H1 (cell line): ENCODE data around the gene CYB561A3. TPM values are rescaled to one million over a fixed set of nuclear protein-coding genes. Genes with fewer than 3 reads are reported as not detected.

Experiments
- CTCF ChIA-PET: fragments of 300-600 bp; sonication (Branson Sonifier 250); formaldehyde crosslinking; loops from one replicate; lab custom pipeline; 2021; ENCODE audit not compliant: partially characterized antibody; lab: Charles Lee
- POLR2A ChIA-PET: fragments of 300-600 bp; sonication (Branson Sonifier 250); formaldehyde crosslinking; loops from one replicate; lab custom pipeline; 2021; ENCODE audit warnings: inconsistent platforms; ENCODE audit not compliant: partially characterized antibody; lab: Charles Lee
- DNase-seq, 2 experiments: peaks; one replicate each; pipeline versions ENCODE4 v3.0.0 to v3.0.0-alpha.2; 2010 to 2022; ENCODE audit warnings: low spot score in 2 of 2, low read depth in 1 of 2, mixed read lengths in 1 of 2
- FAIRE-seq: peaks from 2 replicates; lab custom pipeline; 2011; peaks lifted over from hg19 to GRCh38; lab: Jason Lieb, UNC
- H2AFZ ChIP-seq: 2 replicates; pipeline ENCODE4 v1.8.1; 2012; ENCODE audit warnings: low read length, inconsistent platforms
- H2AK5ac ChIP-seq: 2 replicates; pipeline ENCODE4 v1.6.1; 2013; ENCODE audit warnings: low read depth, low read length
- H2BK120ac ChIP-seq: replicated peaks from 2 replicates; pipeline ENCODE3; 2013; ENCODE audit warnings: low read depth, low read length, inconsistent platforms
- H2BK12ac ChIP-seq: 2 replicates; pipeline ENCODE4 v1.6.1; 2013; ENCODE audit warnings: low read depth, low read length
- H2BK15ac ChIP-seq: 2 replicates; pipeline ENCODE4 v1.6.1; 2013; ENCODE audit warnings: low read length
- H2BK20ac ChIP-seq: 2 replicates; pipeline ENCODE4 v1.6.1; 2013; ENCODE audit warnings: low read length
- H2BK5ac ChIP-seq: 2 replicates; pipeline ENCODE4 v1.6.1; 2013; ENCODE audit warnings: low read depth, low read length
- H3K14ac ChIP-seq: 2 replicates; pipeline ENCODE4 v1.6.1; 2013; ENCODE audit warnings: inconsistent platforms; ENCODE audit not compliant: insufficient read length
- H3K18ac ChIP-seq: 2 replicates; pipeline ENCODE4 v1.6.1; 2013; ENCODE audit warnings: low read length; ENCODE audit errors: extremely low read depth
- H3K23ac ChIP-seq: 2 replicates; pipeline ENCODE4 v1.6.1; 2013; ENCODE audit warnings: inconsistent platforms; ENCODE audit not compliant: insufficient read length
- H3K23me2 ChIP-seq: 2 replicates; pipeline ENCODE4 v1.6.1; 2013; ENCODE audit warnings: low read depth, low read length
- H3K27ac ChIP-seq: 2 replicates; pipeline ENCODE4 v1.6.1; 2011; ENCODE audit warnings: low read depth, low read length, inconsistent platforms
- H3K27me3 ChIP-seq, 4 experiments: replicated peaks in 1 of 4; 1 replicate in 1 of 4; 2 replicates in 3 of 4; pipeline versions ENCODE4 v1.6.1 to v1.8.1; 2011 to 2013; ENCODE audit warnings: low read length in 3 of 4, mild to moderate bottlenecking in 3 of 4, inconsistent platforms in 2 of 4, mixed read lengths in 2 of 4, moderate library complexity in 1 of 4; ENCODE audit not compliant: control insufficient read depth in 3 of 4, insufficient read depth in 3 of 4; ENCODE audit errors: extremely low read depth in 1 of 4
- H3K36me3 ChIP-seq, 4 experiments: 2 replicates each; pipeline versions ENCODE4 v1.6.1 to v1.8.1; 2011 to 2013; ENCODE audit warnings: mild to moderate bottlenecking in 4 of 4, low read length in 3 of 4, moderate library complexity in 2 of 4, control low read depth in 1 of 4, inconsistent platforms in 1 of 4; ENCODE audit not compliant: insufficient read depth in 4 of 4, control insufficient read depth in 2 of 4
- H3K4ac ChIP-seq: replicated peaks from 2 replicates; pipeline ENCODE3; 2013; ENCODE audit warnings: low read length, low read depth, mixed read lengths, inconsistent platforms; ENCODE audit not compliant: insufficient read length
- H3K4me1 ChIP-seq, 4 experiments: replicated peaks in 1 of 4; 1 replicate in 1 of 4; 2 replicates in 3 of 4; pipeline versions ENCODE4 v1.6.1 to v1.8.1; 2011 to 2013; ENCODE audit warnings: low read length in 3 of 4, inconsistent platforms in 2 of 4, mixed read lengths in 1 of 4; ENCODE audit not compliant: insufficient read depth in 4 of 4, control insufficient read depth in 3 of 4
- H3K4me2 ChIP-seq, 2 experiments: 2 replicates each; pipeline versions ENCODE4 v1.6.1 to v1.8.1; 2011 to 2013; ENCODE audit warnings: low read depth in 2 of 2, low read length in 2 of 2, control low read depth in 1 of 2, inconsistent platforms in 1 of 2, mild to moderate bottlenecking in 1 of 2; ENCODE audit not compliant: insufficient read depth in 1 of 2
- H3K4me3 ChIP-seq, 4 experiments: fragments of 200-600, 300-600 bp in 1 of 4; sonication (generic), shearing (Covaris generic), sonication (Bioruptor Twin) in 1 of 4; 2 replicates each; pipeline versions ENCODE4 v1.5.1 to v1.8.1; 2011 to 2016; ENCODE audit warnings: low read length in 4 of 4, low read depth in 3 of 4, control low read depth in 2 of 4, inconsistent platforms in 2 of 4, mild to moderate bottlenecking in 2 of 4, mixed read lengths in 1 of 4, moderate library complexity in 1 of 4; ENCODE audit not compliant: insufficient read depth in 2 of 4; ENCODE audit errors: extremely low read depth in 1 of 4
- H3K56ac ChIP-seq: replicated peaks from 2 replicates; pipeline ENCODE3; 2013; ENCODE audit warnings: low read depth, mild to moderate bottlenecking, mixed read lengths, low read length, inconsistent platforms; ENCODE audit not compliant: insufficient read length
- H3K79me1 ChIP-seq: 2 replicates; pipeline ENCODE4 v1.6.1; 2013; ENCODE audit warnings: low read depth, low read length, control low read depth
- H3K79me2 ChIP-seq, 2 experiments: 2 replicates each; pipeline versions ENCODE4 v1.6.1 to v1.8.1; 2012 to 2013; ENCODE audit warnings: low read length in 2 of 2, mild to moderate bottlenecking in 2 of 2, inconsistent platforms in 1 of 2; ENCODE audit not compliant: insufficient read depth in 2 of 2, control insufficient read depth in 1 of 2
- H3K9ac ChIP-seq, 4 experiments: replicated peaks in 1 of 4; 1 replicate in 1 of 4; 2 replicates in 3 of 4; pipeline versions ENCODE4 v1.6.1 to v1.8.1; 2011 to 2013; ENCODE audit warnings: low read depth in 3 of 4, low read length in 3 of 4, control low read depth in 2 of 4, mild to moderate bottlenecking in 2 of 4, moderate library complexity in 2 of 4, inconsistent platforms in 1 of 4; ENCODE audit errors: extremely low read depth in 1 of 4
- H3K9me3 ChIP-seq, 2 experiments: 2 replicates each; pipeline versions ENCODE4 v1.6.1 to v1.8.1; 2012 to 2013; ENCODE audit warnings: mild to moderate bottlenecking in 2 of 2, moderate library complexity in 2 of 2, control low read depth in 1 of 2, inconsistent platforms in 1 of 2, low read depth in 1 of 2, low read length in 1 of 2, mixed read lengths in 1 of 2; ENCODE audit not compliant: insufficient read depth in 2 of 2
- H4K20me1 ChIP-seq, 2 experiments: replicated peaks in 1 of 2; 2 replicates each; pipeline versions ENCODE3 to v1.8.1; 2011 to 2013; ENCODE audit warnings: inconsistent platforms in 2 of 2, low read length in 2 of 2, mild to moderate bottlenecking in 1 of 2; ENCODE audit not compliant: insufficient read depth in 2 of 2, control insufficient read depth in 1 of 2
- H4K5ac ChIP-seq: 2 replicates; pipeline ENCODE4 v1.6.1; 2013; ENCODE audit warnings: low read length, low read depth, mixed read lengths, inconsistent platforms; ENCODE audit not compliant: insufficient read length
- H4K8ac ChIP-seq: 2 replicates; pipeline ENCODE4 v1.8.0; 2013; ENCODE audit warnings: mild to moderate bottlenecking, moderate library complexity, low read length, inconsistent platforms; ENCODE audit not compliant: insufficient read depth; ENCODE audit errors: extremely low read depth
- H4K91ac ChIP-seq: replicated peaks from 2 replicates; pipeline ENCODE3; 2013; ENCODE audit warnings: low read length, mixed read lengths, inconsistent platforms; ENCODE audit not compliant: insufficient read length
- BACH1 ChIP-seq: IDR thresholded peaks from 2 replicates; pipeline ENCODE4 v1.6.1; 2012; ENCODE audit warnings: low read length, improper control_type of control experiment
- RXRA ChIP-seq: IDR thresholded peaks from 2 replicates; pipeline ENCODE4 v1.6.1; 2011; ENCODE audit warnings: low read depth, mild to moderate bottlenecking, low read length, moderate library complexity; ENCODE audit not compliant: insufficient read depth
- WGBS, 2 experiments: shearing (Covaris generic) in 1 of 2; methylation state at CpG; one replicate each; pipeline versions ENCODE4 v1.1.6 to v1.1.7; 2013 to 2015; ENCODE audit warnings: low lambda C conversion rate in 2 of 2, mixed read lengths in 2 of 2, inconsistent platforms in 1 of 2, low coverage in 1 of 2, missing lambda C conversion rate in 1 of 2; ENCODE audit not compliant: insufficient replicate concordance in 2 of 2, insufficient coverage in 1 of 2, insufficient read length in 1 of 2; ENCODE audit errors: extremely low coverage in 1 of 2, missing lambda C conversion rate in 1 of 2; 5-methylcytosine and 5-hydroxymethylcytosine counted together
- polyA plus RNA-seq, 7 experiments: library from polyadenylated mRNA; depleted of rRNA in 3 of 7; stranded (reverse) in 5 of 7; unstranded in 2 of 7; fragments of >200 nt in 5 of 7; fragments of 200-250 nt in 2 of 7; gene quantifications; 1 replicate in 5 of 7; 2 replicates in 1 of 7; 4 replicates in 1 of 7; pipeline versions ENCODE4 v1.2.1 to v1.2.3, GENCODE V29; 2011 to 2013; ENCODE audit warnings: missing spikeins in 2 of 7, mixed read lengths in 2 of 7
- total RNA-seq: library from RNA; stranded (reverse); fragmentation: NEBNext Ultra II Directional; extraction: Animal tissue kit (Norgen Biotek cat#: 25700); gene quantifications from 2 replicates; pipeline ENCODE4 v1.2.1, GENCODE V29; 2021

Gene CYB561A3
- total and polyA plus RNA-seq, 2 of the 8 experiments (the other 6 are each of a cell fraction or from before 2014, with no cell fraction given), result 29.6 to 41.2 TPM

- no peak overlapping the region for H3K4ac ChIP-seq
- H4K20me1 ChIP-seq, result no peaks in the 10 kb centered on the region
- H3K14ac ChIP-seq, result no peak overlapping the region
- H3K18ac ChIP-seq, result no peak overlapping the region
- peaks cover 0 to 13% (median 4%) of the 10 kb centered on the region in 4 experiments; a peak in 4 of 8 replicates for H3K36me3 ChIP-seq
- no peak overlapping the region for H4K91ac ChIP-seq
- H2AK5ac ChIP-seq, result no peak overlapping the region
- no peak for DNase-seq
- no peak overlapping the region for H3K9ac ChIP-seq
- 92% methylated on average over 20 of the region's 20 CpGs; no CpG with 5 or more reads in 1 of the 2 experiments for WGBS, 2 experiments
- no peaks in the 10 kb centered on the region for H3K79me1 ChIP-seq
- H3K9me3 ChIP-seq, result no peaks in the 10 kb centered on the region
- no peak overlapping the region; the same call in 1 of the 2 replicates for H4K8ac ChIP-seq
- H2BK12ac ChIP-seq, result no peak overlapping the region
- H3K4me1 ChIP-seq, result no peaks in the 10 kb centered on the region
- H3K27ac ChIP-seq, result no peak overlapping the region
- H3K27me3 ChIP-seq, result no peaks in the 10 kb centered on the region
- H2BK5ac ChIP-seq, result no peak overlapping the region
- ChIA-PET CTCF (interaction anchor here (1.6 to 10.1 kb wide), 2 partner anchors 20 to 43 kb away, joined by 11 to 255 read pairs; partner anchors contain the start of genes CYB561A3 and TMEM138), POLR2A (interaction anchor here (0.7 to 39.7 kb wide), 5 partner anchors 9 to 111 kb away, joined by 3 to 1106 read pairs (median 3); partner anchors contain the start of genes CYB561A3, TKFC and TMEM138)
- no peak overlapping the region for H2BK120ac ChIP-seq
- H3K79me2 ChIP-seq, result no peaks in the 10 kb centered on the region
- H2BK20ac ChIP-seq, result no peak overlapping the region
- no peak overlapping the region for H4K5ac ChIP-seq
- H3K23ac ChIP-seq, result no peak overlapping the region
- H3K23me2 ChIP-seq, result no peaks in the 10 kb centered on the region
- no peak overlapping the region for H3K4me3 ChIP-seq
- H2BK15ac ChIP-seq, result no peak overlapping the region
- no peak overlapping the region for H3K56ac ChIP-seq
- no peak for FAIRE-seq
- H3K4me2 ChIP-seq, result no peak overlapping the region
- H2AFZ ChIP-seq, result no peak overlapping the region
- TF ChIP-seq RXRA (no peak), BACH1 (no peak)
Observed at GRCh38 chr11:61342207-61342803, 19.4 kb downstream of the CYB561A3 start.
